Epidermal melanocyte (primary cell): ENCODE results near the gene MRI1.
A peak's percentile ranks its signal among the peaks of the same experiment; 100 is the strongest.
"Not testable (repeated sequence)": the region's sequence is repeated elsewhere in the genome, so short reads cannot be mapped to it uniquely, and the experiment has no call there.

Source experiments
- DNase-seq: peaks from one replicate; pipeline ENCODE4 v3.0.0; 2011; ENCODE audit warnings: low spot score; ENCODE audit not compliant: insufficient read length

Gene MRI1

DNA sequence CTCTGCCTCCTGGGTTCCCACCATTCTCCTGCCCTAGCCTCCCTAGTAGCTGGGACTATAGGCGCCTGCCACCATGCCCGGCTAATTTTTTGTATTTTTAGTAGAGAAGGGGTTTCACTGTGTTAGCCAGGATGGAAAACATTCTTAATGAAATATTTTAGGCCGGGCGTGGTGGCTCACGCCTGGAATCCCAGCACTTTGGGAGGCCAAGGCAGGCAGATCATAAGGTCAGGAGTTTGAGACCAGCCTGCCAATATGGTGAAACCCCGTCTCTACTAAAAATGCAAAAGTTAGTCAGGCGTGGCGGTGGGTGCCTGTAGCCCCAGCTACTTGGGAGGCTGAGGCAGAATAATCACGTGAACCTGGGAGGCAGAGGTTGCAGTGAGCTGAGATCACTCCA, 29.0 kb downstream of the MRI1 start:
- DNase-seq, result not testable (repeated sequence)

- no peak for DNase-seq
Observed at GRCh38 chr19:13794398-13794756, 30.1 kb downstream of the MRI1 start.

GRCh38 chr19:13794757-13795589, 30.7 kb downstream of the MRI1 start, which contains the start of gene ZSWIM4:
Gene ZSWIM4, plus strand, starts transcription at chr19:13795443. Its CDS starts 206 bp downstream, at chr19:13795649.
- peak; percentile 96 for DNase-seq

DNA sequence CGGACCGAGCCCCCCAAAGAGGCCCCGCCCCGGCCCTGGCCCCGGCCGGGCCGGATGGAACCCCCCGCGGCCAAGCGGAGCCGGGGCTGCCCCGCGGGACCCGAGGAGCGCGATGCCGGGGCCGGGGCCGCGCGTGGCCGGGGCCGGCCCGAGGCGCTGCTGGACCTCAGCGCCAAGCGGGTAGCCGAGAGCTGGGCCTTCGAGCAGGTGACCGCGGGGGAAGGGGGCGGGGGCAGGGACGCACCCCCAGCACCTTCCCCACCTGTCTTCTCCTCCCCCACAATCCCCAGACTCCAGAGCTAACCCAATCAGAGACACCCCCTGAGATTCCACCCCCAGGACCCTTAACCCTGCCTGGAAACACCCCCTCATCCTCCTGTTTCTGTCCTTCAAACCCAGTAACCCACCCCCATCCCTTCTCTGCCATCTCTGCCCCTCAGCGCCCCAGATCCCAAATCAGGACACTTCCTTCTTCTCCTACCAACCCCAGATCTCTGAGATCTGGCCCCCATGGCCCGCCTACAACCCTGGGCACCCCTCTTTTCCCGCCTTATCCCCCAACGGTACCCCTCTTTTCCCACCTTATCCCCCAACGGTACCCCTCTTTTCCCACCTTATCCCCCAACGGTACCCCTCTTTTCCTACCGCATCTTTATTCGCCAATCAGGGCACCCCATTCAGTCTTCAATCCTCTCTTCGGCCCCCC, 31.4 kb downstream of the MRI1 start:
- no peak for DNase-seq

DNA sequence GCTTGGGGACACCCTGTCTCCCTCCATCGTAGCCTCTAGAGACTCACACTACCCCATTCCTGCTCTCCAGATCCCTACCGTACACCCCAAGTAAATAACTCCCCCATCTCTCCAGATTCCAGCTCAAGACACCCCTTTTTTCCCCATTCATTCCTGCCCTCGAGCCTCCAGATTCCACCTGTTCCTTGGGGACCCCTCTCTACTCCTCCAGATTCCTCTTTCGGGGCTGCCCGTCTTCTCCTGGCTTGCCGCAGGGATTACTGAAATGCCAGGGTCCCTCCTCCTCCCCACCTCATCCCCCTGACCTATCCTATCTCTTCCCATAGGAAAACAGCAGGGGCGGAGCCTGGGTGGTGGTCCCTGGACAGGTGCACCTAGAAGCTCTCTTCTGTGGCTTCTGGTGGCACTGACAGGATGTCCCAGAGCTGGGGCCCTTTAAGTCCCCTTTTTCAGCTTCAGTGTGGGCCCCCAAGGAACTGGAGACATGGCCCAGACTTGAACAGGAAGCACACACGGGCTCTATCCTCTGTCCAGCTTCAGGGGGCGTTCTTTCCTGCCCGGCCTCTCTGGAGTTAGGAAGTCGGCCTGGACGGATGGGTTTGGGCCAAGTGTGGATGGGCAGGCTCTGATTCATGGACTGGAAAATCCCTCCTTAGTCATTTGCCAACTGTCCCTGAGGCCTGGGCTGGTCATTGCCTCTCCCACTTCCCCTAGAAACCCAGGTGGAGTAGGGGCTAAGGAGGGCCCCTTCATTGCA, 32.2 kb downstream of the MRI1 start:
- peak; percentile 71 for DNase-seq

- no peak for DNase-seq
Observed at GRCh38 chr19:13797058-13797440, 32.7 kb downstream of the MRI1 start.

- DNase-seq, result no peak
Observed at GRCh38 chr19:13797870-13798269, 33.5 kb downstream of the MRI1 start.

GRCh38 chr19:13799669-13800068, 35.3 kb downstream of the MRI1 start:
- no peak for DNase-seq

DNA sequence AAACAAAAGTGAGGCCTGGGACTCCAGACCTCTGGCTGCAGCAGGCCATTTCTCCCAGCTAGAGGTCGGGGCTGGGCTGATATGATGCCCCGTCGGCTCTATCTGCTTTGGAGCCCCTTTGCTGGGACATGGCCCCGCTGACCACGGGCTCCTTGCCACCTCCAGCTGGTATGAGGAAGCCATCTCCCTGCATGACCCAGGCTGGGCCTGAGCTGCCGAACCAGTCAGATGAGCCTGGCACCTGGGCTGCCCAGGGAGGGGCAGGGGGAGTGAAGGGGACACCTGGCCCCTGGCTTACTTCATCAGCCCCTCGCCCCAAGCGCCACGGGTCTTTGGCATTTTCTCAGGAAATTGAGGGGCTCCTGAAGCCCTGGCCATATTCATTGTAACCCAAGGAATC, 38.7 kb downstream of the MRI1 start:
- DNase-seq, result no peak

DNA sequence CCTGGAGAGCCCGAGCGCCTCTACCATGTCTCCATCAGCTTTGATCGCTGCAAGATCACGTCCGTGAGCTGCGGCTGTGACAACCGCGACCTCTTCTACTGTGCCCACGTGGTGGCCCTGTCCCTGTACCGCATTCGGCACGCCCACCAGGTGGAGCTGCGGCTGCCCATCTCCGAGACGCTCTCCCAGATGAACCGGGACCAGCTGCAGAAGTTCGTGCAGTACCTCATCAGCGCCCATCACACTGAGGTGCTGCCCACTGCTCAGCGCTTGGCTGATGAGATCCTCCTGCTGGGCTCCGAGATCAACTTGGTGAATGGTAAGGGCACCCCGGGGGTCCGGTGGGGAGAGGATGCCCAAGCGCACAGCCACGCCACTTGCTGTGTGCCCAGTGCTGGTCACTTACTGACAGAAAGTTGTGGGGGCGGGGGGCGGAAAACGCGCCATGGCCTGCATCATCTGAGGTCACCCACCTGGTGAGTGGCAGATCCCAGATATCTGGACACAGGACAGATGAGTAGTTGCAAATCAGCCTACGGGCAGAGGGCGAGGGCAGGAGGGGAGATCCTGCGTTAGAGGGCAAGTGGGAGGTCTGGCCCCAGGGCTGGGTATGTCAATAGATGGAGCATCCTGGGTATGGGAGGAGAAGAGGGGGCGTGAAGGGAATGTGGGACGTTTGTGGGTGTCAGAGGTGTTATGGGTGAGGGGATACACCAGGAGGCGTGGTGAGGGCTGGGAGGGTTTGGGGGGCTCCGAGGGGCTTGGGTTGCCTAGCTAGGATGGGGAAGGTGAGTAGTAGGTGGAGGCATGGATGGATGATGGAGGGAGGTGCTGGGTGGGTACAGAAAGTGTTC, 40.7 kb downstream of the MRI1 start:
- no peak for DNase-seq

- DNase-seq, result no peak
Observed at GRCh38 chr19:13806728-13807127, 42.4 kb downstream of the MRI1 start.

GRCh38 chr19:13807421-13808021, 43.2 kb downstream of the MRI1 start:
- DNase-seq, result no peak

DNA sequence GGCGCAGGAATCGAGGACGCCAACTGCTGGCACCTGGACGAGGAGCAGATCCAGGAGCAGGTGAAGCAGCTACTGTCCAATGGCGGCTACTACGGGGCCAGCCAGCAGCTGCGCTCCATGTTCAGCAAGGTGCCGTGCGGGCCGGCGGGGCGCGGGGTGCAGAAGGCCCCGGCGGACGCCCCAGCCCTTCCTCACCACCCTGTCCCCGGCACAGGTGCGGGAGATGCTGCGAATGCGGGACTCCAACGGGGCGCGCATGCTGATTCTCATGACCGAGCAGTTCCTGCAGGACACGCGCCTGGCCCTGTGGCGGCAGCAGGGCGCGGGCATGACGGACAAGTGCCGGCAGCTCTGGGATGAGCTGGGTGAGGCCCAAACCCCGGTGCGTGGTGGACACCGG, 44.5 kb downstream of the MRI1 start:
- DNase-seq, result no peak

DNA sequence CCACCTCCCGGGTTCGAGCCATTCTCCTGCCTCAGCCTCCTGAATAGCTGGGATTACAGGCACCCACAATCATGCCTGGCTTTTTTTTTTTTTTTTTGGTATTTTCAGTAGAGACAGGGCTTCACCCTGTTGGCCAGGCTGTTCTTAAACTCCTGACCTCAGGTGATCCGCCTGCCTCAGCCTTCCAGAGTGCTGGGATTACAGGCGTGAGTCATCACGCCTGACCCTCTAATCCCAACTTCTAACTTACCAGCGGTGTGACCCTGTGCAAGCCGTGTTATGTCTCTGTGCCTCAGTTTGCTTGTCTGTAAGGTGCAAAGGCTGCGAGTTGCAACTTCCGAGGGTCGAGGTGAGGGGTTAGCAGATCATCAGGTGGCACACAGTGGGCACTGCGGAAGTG, 48.2 kb downstream of the MRI1 start:
- no peak for DNase-seq

DNA sequence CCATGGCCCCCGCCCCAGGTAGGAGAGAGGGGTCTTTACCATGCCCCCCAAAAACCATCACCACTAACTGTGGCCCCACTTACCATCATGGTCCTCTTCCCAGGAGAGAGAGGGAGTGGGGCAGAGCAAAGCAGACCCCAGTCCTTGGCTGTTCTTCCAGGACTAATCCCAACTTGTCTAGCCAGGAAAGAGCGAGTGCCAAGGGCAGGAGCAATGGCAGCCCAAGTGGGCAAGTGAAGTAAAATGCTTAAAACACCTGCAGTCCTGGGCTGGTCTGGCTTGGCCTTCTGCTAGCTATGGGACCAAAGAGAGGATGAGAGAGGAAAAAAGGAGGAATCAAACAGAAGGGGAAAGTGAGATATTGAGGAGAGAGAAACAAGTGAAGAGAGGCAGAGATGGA, 48.8 kb downstream of the MRI1 start:
- no peak for DNase-seq

- no peak for DNase-seq
Observed at GRCh38 chr19:13814550-13814949, 50.2 kb downstream of the MRI1 start.

DNA sequence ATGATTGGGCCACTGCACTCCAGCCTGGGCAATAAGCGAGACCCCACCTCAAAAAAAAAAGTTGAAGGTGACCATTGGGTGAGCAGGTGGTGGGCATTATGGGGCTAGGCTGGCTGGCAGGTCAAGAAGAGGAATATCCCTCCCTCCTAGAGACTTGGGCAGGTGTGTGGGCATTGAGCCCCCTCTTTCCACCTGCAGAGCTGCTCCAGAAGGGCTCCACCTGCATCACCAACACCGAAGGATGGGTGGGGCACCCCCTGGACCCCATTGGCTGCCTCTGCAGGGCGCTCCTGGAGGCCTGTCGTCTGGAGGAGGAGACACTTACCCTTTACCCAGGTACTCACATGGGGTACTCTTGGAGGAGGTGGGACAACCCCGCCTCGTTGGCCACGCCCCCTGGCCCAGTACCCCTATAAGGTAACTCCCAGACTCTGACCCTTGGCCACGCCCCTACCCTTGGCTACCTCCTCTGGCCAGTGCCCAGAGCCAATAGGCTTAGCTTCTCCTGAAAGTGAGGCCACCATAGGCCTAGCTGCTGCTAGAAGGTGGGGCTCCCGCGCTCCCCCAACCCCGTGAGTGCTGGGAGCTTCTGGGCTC, 52.8 kb downstream of the MRI1 start:
- no peak for DNase-seq

DNA sequence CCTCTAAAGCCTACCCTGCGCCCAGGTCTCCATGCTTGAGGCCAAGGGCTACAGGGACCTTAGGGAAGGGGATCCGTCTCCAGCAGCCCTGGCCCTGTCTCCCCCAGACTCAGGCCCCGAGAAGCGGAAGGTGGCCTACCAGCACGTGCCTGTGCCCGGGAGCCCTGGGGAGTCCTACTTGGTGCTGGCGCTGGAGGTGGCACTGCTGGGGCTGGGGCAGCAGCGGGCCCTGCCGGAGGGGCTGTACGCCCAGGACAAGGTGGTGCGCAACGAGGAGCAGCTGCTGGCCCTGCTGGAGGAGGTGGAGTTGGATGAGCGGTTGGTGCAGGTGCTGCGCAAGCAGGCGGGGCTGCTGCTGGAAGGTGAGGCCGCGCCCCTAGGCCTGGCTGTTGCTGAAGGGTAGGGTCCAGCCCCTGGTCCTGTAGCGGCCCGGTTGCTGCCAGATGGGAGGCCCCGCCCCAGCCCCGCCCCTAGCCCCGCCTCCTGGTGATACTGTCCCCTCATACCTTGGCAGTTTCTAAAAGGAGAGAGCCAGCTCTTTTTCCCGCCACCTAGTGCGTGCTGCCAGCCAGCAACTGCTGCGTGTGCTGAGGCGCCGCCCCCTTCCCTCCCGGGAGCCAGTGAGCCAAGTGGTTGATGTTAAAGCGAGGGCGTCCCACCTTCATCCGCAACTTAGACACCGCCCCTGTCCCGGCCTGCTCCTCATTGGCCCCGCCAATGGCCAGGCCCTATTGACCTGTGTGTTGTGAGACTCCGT, 53.5 kb downstream of the MRI1 start:
- DNase-seq, result no peak

DNA sequence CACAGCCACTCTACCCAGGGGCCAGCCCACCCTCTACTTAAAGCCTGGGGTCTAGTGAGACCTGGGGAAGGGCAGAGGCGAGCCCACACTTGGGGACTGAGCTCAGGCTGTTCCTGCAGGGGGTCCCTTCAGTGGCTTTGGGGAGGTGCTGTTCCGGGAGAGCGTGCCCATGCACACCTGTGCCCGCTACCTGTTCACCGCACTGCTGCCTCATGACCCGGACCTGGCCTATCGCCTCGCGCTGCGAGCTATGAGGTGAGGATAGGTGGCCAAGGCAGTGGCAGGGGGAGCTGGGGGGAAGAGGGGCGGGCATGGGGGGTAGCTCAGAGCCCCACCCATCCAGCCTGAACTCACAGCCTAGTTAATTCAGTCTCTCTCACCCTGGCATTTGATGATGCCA, 54.9 kb downstream of the MRI1 start:
- no peak for DNase-seq

GRCh38 chr19:13821292-13821691, 57.0 kb downstream of the MRI1 start:
- no peak for DNase-seq
